Panc1 (cell line): ENCODE measurements around the gene USP40. TPM values are rescaled to one million over a fixed set of nuclear protein-coding genes. Genes with fewer than 3 reads are reported as not detected.
A peak's percentile ranks its signal among the peaks of the same experiment; 100 is the strongest.

Source experiments
- ATAC-seq: fragments of 200-7000 bp; cut with Tn5 transposase; 2 replicates; pipeline ENCODE4 v1.9.1; 2020; ENCODE audit warnings: mild to moderate bottlenecking, moderate library complexity
- BruUV-seq: library from RNA; stranded (reverse); fragments of 400-500 nt; replicated peaks from 2 replicates; lab custom pipeline; 2021; lab: Mats Ljungman, UMichigan
- CTCF ChIA-PET: fragments of 300-600 bp; sonication (Branson Sonifier 250); formaldehyde crosslinking; loops from one replicate; lab custom pipeline; 2022; ENCODE audit warnings: antibody characterized with exemption; lab: Charles Lee
- POLR2A ChIA-PET: fragments of 300-600 bp; sonication (Branson Sonifier 250); formaldehyde crosslinking; loops from one replicate; lab custom pipeline; 2022; ENCODE audit warnings: antibody characterized with exemption; lab: Charles Lee
- DNase-seq: peaks from one replicate; pipeline ENCODE4 v3.0.0-alpha.2; 2010; ENCODE audit warnings: low read depth, low spot score
- H3K27ac ChIP-seq: 2 replicates; pipeline ENCODE4 v1.5.1; 2011; ENCODE audit warnings: mild to moderate bottlenecking, low read length, inconsistent platforms
- H3K27me3 ChIP-seq: fragments of 200-500 bp; sonication (Bioruptor generic); 2 replicates; pipeline ENCODE4 v1.6.0; 2014; ENCODE audit warnings: low read length, inconsistent platforms; ENCODE audit not compliant: control insufficient read depth, insufficient read depth
- H3K36me3 ChIP-seq: fragments of 200-500 bp; sonication (Bioruptor generic); 2 replicates; pipeline ENCODE4 v1.5.1; 2014; ENCODE audit warnings: inconsistent platforms, mild to moderate bottlenecking, low read length, moderate library complexity; ENCODE audit not compliant: control insufficient read depth, insufficient read depth
- H3K4me1 ChIP-seq: 2 replicates; pipeline ENCODE4 v1.5.1; 2011; ENCODE audit warnings: inconsistent platforms, mild to moderate bottlenecking, low read length, moderate library complexity; ENCODE audit not compliant: control insufficient read depth, insufficient read depth
- H3K4me3 ChIP-seq, 2 experiments: 2 replicates each; pipeline ENCODE4 v1.5.1; 2011 to 2012; ENCODE audit warnings: low read depth in 2 of 2, low read length in 2 of 2, mild to moderate bottlenecking in 2 of 2, inconsistent platforms in 1 of 2, moderate library complexity in 1 of 2
- H3K9me3 ChIP-seq: fragments of 200-500 bp; sonication (Bioruptor generic); 2 replicates; pipeline ENCODE4 v1.5.1; 2014; ENCODE audit warnings: low read depth, mild to moderate bottlenecking, inconsistent platforms, low read length, moderate library complexity; ENCODE audit not compliant: control insufficient read depth, insufficient read depth
- CTCF ChIP-seq: fragments of 450-650 bp; IDR thresholded peaks from 2 replicates; pipeline ENCODE4 v1.5.1; 2017; ENCODE audit warnings: mild to moderate bottlenecking
- POLR2AphosphoS5 ChIP-seq: IDR thresholded peaks from 2 replicates; pipeline ENCODE4 v1.6.1; 2012; ENCODE audit warnings: mild to moderate bottlenecking, low read depth, low read length, moderate library complexity
- REST ChIP-seq, 2 experiments: IDR thresholded peaks; 2 replicates each; pipeline ENCODE4 v1.6.1; 2011 to 2012; ENCODE audit warnings: low read depth in 2 of 2, control low read depth in 1 of 2, low read length in 1 of 2, mild to moderate bottlenecking in 1 of 2, moderate library complexity in 1 of 2; ENCODE audit not compliant: insufficient read depth in 1 of 2
- SIN3A ChIP-seq: IDR thresholded peaks from 2 replicates; pipeline ENCODE4 v1.6.1; 2012; ENCODE audit warnings: low read depth, mild to moderate bottlenecking, low read length, moderate library complexity, borderline replicate concordance; ENCODE audit not compliant: insufficient read depth
- TCF7L2 ChIP-seq: IDR thresholded peaks from 2 replicates; pipeline ENCODE4 v1.6.1; 2011; ENCODE audit warnings: mild to moderate bottlenecking, low read depth, low read length, inconsistent platforms
- in situ Hi-C: cut with HindIII; loops from 2 replicates; pipeline ENCODE4 v1.10.0; 2016; ENCODE audit warnings: low sequenced_read_pairs, low pct_unique_long_range_greater_than_20kb
- intact Hi-C: fragments of 100-400 bp; cut with micrococcal nuclease; formaldehyde crosslinking; loops from one replicate; pipeline ENCODE4 v1.10.0; 2022; ENCODE audit not compliant: unreplicated experiment
- total RNA-seq: library from RNA; stranded (reverse); gene quantifications from one replicate; pipeline ENCODE4 v1.2.1, GENCODE V29; 2021; ENCODE audit not compliant: unreplicated experiment

USP40 gene
- total RNA-seq, 1 experiment from 2014 or later: 26.6 TPM

- no peak for ATAC-seq
- no peak for DNase-seq
- H3K27ac ChIP-seq: no peak overlapping the region
- in situ Hi-C loops: no loop called here
- no peaks in the 10 kb centered on the region for H3K9me3 ChIP-seq
- no peaks in the 10 kb centered on the region for H3K27me3 ChIP-seq
- intact Hi-C loops: no loop called here
- ChIA-PET POLR2A (no interaction called here), CTCF (no interaction called here)
- TF ChIP-seq CTCF (no peak), POLR2AphosphoS5 (no peak), REST (IDR thresholded peaks at IDR 0.05; ENCODE audit: insufficient read depth in 1 of 2, low read depth in 2 of 2, low read length in 1 of 2) (no peak), SIN3A (no peak), TCF7L2 (no peak)
- peaks cover 28% of the 10 kb centered on the region for H3K4me1 ChIP-seq
- TSS peak; percentile 19 for BruUV-seq
- H3K4me3 ChIP-seq: no peak overlapping the region
- H3K36me3 ChIP-seq: peaks cover 6% of the 10 kb centered on the region
Measured at GRCh38 chr2:233433029-233433428, 133.6 kb downstream of the USP40 start.

GRCh38 chr2:233430651-233431050 is 135.9 kb downstream of the USP40 start:
- intact Hi-C loops (no loop called here), in situ Hi-C loops (no loop called here)
- Histone ChIP-seq H3K36me3 (peaks cover 3% of the 10 kb centered on the region; the same call in 1 of the 2 replicates), H3K27me3 (no peaks in the 10 kb centered on the region), H3K4me1 (peaks cover 50% of the 10 kb centered on the region), H3K9me3 (no peaks in the 10 kb centered on the region), H3K27ac (peak overlapping the region; percentile 80), H3K4me3 (no peak overlapping the region)
- DNase-seq: no peak
- no TSS peak for BruUV-seq
- ChIA-PET POLR2A (no interaction called here), CTCF (no interaction called here)
- no peak for ATAC-seq
- TF ChIP-seq POLR2AphosphoS5 (no peak), TCF7L2 (no peak), CTCF (no peak), REST (IDR thresholded peaks at IDR 0.05; ENCODE audit: insufficient read depth in 1 of 2, low read depth in 2 of 2, low read length in 1 of 2) (no peak), SIN3A (no peak)
